ENCODE results near the gene MYO9A.

The MYO9A gene

GRCh38 chr15:71914092-71914491, 203.9 kb downstream of the MYO9A start:
- no peak for TF ChIP-seq CTCF (conservative IDR thresholded peaks at IDR 0.05; ENCODE audit: control insufficient read depth, insufficient read depth, low read depth, low read length)
- no peak overlapping the region for H3K4me3 ChIP-seq (ENCODE audit: control insufficient read depth, low read depth, low read length)
- no peak for DNase-seq (ENCODE audit: low read depth)

- TF ChIP-seq CTCF (conservative IDR thresholded peaks at IDR 0.05; ENCODE audit: control insufficient read depth, insufficient read depth, low read depth, low read length), result no peak
- DNase-seq (ENCODE audit: low read depth), result no peak
- H3K4me3 ChIP-seq (ENCODE audit: control insufficient read depth, low read depth, low read length), result no peak overlapping the region
Observed at GRCh38 chr15:71899674-71900073, 218.3 kb downstream of the MYO9A start.

- no peak for TF ChIP-seq CTCF (conservative IDR thresholded peaks at IDR 0.05; ENCODE audit: control insufficient read depth, insufficient read depth, low read depth, low read length)
- DNase-seq (ENCODE audit: low read depth), result peak; percentile 45
- no peak overlapping the region for H3K4me3 ChIP-seq (ENCODE audit: control insufficient read depth, low read depth, low read length)
Observed at GRCh38 chr15:71893691-71894090, 224.3 kb downstream of the MYO9A start.

GRCh38 chr15:71892335-71892734, 225.6 kb downstream of the MYO9A start:
- no peak for DNase-seq (ENCODE audit: low read depth)
- no peak for TF ChIP-seq CTCF (conservative IDR thresholded peaks at IDR 0.05; ENCODE audit: control insufficient read depth, insufficient read depth, low read depth, low read length)
- no peak overlapping the region for H3K4me3 ChIP-seq (ENCODE audit: control insufficient read depth, low read depth, low read length)

- no peak for TF ChIP-seq CTCF (conservative IDR thresholded peaks at IDR 0.05; ENCODE audit: control insufficient read depth, insufficient read depth, low read depth, low read length)
- DNase-seq (ENCODE audit: low read depth), result no peak
- H3K4me3 ChIP-seq (ENCODE audit: control insufficient read depth, low read depth, low read length), result no peak overlapping the region
Observed at GRCh38 chr15:71891026-71891425, 226.9 kb downstream of the MYO9A start.

- no peak for TF ChIP-seq CTCF (conservative IDR thresholded peaks at IDR 0.05; ENCODE audit: control insufficient read depth, insufficient read depth, low read depth, low read length)
- DNase-seq (ENCODE audit: low read depth), result no peak
- no peak overlapping the region for H3K4me3 ChIP-seq (ENCODE audit: control insufficient read depth, low read depth, low read length)
Observed at GRCh38 chr15:71889947-71890346, 228.0 kb downstream of the MYO9A start.

GRCh38 chr15:71889385-71889784, 228.6 kb downstream of the MYO9A start:
- no peak for TF ChIP-seq CTCF (conservative IDR thresholded peaks at IDR 0.05; ENCODE audit: control insufficient read depth, insufficient read depth, low read depth, low read length)
- no peak overlapping the region for H3K4me3 ChIP-seq (ENCODE audit: control insufficient read depth, low read depth, low read length)
- no peak for DNase-seq (ENCODE audit: low read depth)

Data from fibroblast of mammary gland (primary cell).